ENCODE data around the gene IL34.
"Not testable (repeated sequence)": the region's sequence is repeated elsewhere in the genome, so short reads cannot be mapped to it uniquely, and the experiment has no call there.

IL34 gene

GRCh38 chr16:70659546-70659945, 13.2 kb downstream of the IL34 start:
- no peak for DNase-seq

DNA sequence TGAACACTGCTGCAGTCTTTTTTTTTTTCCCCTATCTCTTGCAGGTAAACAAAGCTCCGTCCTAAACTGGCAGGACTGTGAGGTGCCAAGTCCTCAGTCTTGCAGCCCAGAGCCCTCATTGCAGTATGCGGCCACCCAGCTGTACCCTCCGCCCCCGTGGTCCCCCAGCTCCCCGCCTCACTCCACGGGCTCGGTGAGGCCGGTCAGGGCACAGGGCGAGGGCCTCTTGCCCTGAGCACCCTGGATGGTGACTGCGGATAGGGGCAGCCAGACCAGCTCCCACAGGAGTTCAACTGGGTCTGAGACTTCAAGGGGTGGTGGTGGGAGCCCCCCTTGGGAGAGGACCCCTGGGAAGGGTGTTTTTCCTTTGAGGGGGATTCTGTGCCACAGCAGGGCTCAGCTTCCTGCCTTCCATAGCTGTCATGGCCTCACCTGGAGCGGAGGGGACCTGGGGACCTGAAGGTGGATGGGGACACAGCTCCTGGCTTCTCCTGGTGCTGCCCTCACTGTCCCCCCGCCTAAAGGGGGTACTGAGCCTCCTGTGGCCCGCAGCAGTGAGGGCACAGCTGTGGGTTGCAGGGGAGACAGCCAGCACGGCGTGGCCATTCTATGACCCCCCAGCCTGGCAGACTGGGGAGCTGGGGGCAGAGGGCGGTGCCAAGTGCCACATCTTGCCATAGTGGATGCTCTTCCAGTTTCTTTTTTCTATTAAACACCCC, 13.8 kb downstream of the IL34 start:
- no peak for DNase-seq

GRCh38 chr16:70660672-70661350, 14.5 kb downstream of the IL34 start:
- DNase-seq = no peak

GRCh38 chr16:70661534-70661917, 15.2 kb downstream of the IL34 start:
- DNase-seq = no peak

DNA sequence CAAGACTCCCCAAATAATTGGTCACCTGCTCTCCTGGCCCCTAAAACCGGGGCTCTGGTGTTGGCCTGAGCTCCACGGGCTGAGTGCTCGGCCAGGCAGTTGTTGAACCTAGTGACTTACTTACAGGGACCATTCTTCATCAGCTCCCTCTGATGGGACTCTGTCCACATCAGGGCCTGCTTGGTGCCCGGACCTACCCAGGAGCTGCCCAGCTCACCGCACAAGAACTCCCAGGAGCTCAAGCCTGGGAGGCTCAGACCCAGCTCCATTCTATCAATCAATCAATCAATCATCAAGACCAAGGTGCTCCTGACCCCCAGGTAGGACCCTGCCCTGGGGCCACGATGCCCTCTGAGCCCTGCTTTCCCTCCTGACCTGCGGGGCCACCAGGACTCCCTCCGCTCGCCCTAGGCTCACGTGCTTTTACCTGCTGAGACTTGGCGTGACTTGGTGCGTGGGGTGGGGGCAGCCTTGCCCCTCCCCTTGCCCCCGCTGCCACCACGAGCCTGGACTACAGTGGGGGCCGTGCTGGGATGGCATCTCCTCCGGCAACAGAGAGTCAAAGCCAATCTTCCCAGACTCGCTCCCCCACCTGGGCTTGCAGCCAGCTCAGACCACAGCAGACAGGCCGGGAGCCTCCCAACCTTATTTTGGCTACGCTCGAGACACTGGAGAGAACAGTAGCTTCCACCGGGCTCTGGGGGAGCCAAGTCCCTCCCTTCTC, 15.7 kb downstream of the IL34 start:
- DNase-seq = no peak

GRCh38 chr16:70662991-70663523, 16.7 kb downstream of the IL34 start:
- DNase-seq = no peak

- DNase-seq = no peak
Measured at GRCh38 chr16:70663524-70664324, 17.4 kb downstream of the IL34 start.

- no peak for DNase-seq
Measured at GRCh38 chr16:70664325-70665112, 18.2 kb downstream of the IL34 start.

- DNase-seq = no peak
Measured at GRCh38 chr16:70665113-70665694, 18.8 kb downstream of the IL34 start.

DNA sequence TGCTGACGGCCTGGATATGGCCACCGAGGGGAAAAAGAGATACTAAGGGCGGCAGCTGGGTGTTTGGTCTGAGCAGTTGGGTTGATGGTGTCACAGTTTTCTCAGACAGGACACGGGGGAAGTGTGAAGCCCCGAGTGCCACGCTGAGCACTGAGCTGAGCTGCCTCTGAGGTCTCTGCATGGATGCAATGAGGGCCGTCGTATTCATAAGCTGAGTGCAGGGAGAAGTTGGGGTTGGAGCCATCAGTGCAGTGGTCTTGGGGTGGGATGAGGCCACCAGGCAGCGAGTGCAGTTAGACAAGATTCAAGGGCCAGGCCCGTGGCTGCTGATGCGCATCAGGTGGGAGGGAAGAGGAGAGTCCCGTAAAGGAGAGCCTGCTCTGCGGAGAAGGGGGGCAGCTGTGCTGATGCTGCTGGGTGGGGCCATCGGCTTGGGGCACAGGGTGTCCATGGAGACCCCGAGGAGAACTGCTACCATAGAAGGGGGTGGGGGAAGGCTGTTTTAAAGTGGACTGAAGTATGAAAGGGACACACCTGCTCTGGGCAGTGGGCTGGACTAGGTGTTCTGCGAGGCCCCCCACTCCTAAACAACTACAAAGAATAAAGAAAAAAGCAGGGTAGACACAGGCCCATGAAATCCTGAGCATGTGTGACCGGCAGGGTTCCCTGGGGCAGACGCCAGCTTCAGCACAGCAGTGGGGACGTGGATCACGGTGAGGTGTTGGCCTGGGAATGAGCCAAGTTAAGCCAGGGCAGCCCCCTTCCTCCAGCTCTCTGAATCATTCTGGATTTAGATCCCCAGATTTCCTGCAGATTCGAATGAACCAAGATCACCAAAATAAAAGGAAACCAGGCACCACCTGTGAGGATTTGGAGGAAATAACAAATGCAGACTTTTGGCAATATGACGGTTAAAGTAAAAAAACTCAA, 19.7 kb downstream of the IL34 start:
- DNase-seq = no peak

DNA sequence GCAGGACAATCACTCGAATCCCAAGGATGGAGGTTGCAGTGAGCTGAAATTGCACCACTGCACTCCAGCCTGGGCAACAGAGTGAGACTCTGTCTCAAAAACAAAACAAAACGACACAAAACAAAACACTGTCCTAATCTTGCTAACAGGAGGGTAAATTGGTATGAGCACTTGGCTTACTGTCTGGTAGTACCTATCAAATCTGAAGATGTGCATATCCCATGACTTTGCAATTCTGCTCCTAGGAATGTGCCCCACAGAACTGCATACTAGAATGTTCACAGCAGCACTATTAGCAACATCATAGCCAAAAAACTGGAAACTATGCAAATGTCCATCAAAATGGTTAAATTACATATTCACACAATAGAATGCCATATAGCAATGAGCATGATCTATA, 23.8 kb downstream of the IL34 start:
- no peak for DNase-seq

DNA sequence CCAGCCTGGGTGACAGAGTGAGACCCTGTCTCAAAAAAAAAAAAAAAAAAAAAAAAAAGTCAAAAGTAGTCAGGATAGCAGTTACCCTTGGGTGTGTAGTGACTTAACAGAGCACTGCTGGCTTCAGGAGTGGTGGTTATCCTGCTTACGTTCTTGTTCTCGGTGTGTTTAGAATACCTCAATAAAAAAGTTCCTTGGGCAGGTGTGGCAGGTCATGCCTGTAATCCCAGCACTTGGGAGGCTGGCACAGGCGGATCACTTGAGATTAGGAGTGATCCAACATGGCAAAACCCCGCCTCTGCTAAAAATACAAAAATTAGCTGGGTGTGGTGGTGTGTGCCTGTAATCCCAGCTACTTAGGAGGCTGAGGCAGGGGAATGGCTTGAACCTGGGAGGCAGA, 24.6 kb downstream of the IL34 start:
- not testable (repeated sequence) for DNase-seq

DNA sequence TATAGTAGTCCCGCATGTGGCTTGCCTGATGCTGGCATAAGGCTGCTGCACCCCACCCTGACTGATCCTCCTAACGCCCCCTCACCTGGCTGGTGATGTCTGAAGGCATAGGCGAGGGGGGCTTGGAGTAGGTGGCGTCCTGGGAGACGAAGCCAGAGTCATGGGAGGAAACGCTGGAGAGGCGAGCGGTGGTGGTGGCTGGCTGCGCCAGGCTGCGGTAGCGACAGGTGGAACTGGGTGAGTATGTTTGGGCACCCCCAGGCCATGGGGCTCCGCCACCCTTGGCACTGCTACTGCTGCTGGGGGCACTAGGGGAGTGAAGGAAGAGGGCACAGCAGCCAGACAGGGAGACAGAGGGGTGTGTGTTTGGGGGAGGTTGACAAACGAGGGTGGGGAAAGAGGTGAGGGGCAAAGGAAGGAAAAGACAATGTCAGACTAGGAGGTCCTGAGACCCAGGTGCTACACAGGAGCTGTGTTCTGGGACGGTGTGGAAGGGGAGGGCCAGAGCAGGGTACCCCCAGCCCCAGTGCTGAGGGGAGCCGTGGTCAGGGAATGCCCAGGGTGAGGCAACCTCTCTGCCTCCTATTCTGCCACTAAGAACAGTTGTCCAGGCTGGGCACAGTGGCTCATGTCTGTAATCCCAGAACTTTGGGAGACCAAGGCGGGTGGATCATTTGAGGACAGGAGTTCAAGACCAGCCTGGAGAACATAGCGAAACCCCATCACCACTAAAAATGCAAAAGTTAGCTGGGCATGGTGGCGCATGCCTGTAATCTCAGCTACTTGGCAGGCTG, 28.1 kb downstream of the IL34 start:
- DNase-seq = no peak

DNA sequence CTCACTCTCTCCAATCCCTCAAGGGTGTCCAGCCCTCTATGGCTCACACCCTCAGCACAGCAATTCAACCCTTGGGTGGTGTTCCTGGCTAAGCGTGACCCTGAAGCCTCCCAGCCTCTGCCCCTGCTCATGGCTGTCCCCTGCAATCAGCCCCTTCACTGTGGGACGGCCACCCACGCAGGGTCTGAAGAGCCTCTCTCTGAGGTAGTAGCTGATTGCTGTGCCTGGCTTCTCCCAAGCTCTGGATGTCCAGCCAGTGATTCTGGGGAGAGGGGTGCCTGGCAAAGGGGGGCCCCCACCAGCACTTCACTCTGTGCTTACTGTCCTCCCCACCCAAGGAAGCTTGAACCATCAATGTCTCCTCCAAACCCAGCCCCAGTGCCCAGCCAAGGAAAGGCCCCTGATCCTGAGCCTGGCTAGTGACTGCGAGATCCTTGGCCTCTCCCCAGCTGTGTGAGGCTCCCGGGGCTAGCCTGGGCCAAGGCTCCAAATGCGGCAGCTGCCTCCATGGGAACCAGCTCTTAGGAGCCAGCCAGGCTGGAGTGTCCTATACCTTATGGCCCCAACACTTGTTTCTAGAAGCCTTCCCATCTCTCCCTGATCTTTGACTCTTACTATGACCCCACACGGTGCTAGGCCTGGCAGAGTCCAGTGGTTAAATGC, 29.6 kb downstream of the IL34 start:
- no peak for DNase-seq

GRCh38 chr16:70676675-70677498, 30.5 kb downstream of the IL34 start:
- DNase-seq = no peak

GRCh38 chr16:70677499-70678120, 31.3 kb downstream of the IL34 start:
- DNase-seq = no peak

- no peak for DNase-seq
Measured at GRCh38 chr16:70678121-70678897, 31.9 kb downstream of the IL34 start.

Data from NCI-H1417 treated with DMSO at 0.1 percent for 48 hours (cell line).